ENCODE results near the gene POU2F1.

POU2F1 gene

DNA sequence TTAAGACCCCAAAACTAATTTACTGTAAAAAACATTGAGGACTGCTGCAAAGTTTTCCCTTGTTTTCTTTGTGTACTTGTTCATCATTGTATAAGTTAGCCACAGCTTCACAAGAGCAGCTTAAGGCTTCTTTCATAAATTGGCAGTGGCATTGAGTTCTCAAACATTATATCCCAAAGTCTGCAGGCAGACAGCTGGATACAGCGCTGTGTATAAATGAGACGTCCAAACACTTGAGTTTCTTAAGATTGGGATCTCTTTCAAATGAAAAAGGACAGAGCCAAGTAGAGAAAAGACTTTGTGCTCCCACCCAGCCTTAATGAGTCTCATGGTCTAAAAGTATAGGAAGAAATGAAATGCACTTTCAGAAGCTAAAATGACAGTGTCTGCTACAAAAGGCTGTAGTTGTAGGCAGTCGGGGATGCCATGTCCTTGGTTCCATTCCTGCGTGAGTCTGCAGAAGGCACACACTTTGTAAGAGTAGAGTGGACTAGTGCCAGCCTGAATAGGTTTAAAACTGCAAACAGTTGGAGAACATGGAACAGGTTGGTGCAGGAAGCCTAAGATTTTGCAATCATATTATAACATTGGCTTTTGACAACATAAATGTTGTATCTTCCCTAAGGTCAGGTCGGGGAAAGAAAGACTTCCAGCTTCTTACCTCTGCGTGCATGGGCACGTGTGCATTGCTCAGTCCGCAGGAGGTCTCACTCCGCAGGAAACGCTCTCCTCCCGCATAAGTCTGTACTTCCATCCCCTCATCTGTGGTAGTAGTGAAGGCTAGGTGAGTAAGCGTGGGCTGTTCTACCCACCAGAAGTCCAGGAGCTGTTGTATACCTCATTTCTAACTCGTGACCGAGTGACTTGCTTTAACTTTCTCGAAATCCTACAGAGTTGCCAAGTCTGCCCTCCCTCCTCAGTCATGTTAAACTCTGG, 203.3 kb downstream of the POU2F1 start:
- DNase-seq (ENCODE audit: low read depth), result no peak

DNA sequence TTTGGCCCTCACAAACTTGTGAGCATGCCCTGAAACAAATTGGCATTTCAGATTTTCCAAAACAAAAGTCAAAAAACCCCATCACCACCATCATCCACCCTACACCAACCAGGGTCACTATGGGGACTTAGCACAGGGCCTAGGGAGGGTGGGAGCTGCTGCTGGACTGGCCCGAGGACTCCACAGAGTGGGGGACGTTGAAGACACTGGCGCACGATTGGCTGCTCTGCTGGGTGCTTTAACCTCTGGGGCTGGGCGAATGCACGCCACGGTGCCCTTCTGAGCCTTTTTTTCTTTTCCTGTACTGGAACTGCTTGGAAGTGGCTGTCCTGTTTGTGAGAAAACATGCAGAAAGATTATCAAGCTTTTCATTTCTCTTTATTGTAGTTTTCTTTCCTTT, 204.8 kb downstream of the POU2F1 start:
- no peak for DNase-seq (ENCODE audit: low read depth)

DNA sequence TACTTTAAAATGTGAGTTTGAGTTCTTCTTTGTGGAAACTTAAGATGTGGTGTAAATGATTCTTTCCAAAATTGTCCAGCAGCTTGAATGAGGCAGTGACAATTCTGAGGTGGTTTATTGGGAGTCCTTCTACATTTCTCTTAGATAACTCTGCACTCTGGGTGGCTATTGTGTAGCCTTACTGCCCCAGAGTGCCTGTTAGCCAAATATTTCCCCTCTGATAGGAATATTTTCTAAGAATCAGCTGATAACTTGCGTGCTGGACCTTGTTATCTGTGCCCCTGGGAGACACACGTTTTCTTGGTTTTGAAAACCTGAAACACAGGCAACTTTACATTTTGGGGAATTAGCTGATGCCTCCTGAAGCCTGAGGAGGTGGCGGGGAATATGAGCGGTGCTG, 206.0 kb downstream of the POU2F1 start:
- no peak for DNase-seq (ENCODE audit: low read depth)

DNA sequence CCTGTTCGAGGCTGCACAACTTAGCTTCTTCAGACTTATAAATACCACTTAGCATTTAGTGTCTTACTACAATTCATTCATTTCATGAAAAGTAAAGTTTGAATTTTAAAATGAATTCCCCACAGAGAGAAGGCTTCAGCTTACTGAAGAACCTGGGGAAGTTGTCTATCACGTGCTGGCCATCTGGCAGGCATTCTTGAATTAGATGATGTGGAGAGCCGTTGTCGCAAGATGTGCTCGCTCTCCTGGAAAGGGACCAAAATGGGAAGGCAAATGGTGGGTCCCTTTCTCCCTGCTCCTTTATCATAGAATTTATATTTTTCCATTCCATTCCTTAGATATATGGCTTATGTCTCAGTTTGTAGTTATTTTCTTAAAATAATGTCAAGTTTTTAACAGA, 207.2 kb downstream of the POU2F1 start:
- no peak for DNase-seq (ENCODE audit: low read depth)

DNA sequence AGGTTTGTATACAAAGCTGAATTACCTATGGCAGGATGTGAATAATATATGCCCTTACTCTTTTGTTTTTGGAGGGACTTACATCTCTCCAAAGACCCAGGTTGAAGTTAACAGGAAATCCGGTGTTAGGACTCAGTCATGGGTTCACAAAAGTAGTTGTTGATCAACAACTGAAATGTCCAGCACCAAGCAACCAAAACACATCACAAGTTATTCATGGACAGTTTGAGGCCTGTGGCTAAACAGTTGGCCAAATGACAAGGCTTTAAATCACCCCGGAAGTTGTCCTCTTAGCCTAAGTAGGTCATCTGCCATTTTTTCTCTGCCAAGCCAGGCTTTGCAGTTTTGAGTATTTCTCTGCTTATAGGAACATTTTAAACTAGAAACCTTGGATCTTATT, 207.7 kb downstream of the POU2F1 start:
- DNase-seq (ENCODE audit: low read depth), result no peak

DNA sequence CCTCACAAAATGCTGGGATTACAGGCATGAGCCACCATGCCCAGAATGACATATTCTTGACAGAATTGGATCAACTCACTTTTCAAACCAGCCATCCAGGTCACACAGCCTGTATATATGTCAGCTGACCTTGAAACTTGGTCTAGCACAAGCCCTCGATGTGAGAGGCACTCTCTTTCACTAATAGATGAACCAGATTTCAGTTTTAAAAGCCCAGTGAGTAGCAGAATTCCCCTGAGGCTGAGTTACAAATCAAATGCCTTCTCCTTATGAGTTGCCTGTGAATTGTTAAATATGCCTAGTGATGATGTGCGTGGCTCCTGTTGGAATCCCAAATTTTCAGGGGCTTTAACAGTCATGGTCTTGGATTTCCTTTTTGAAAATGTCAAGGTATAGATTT, 208.9 kb downstream of the POU2F1 start:
- no peak for DNase-seq (ENCODE audit: low read depth)

DNA sequence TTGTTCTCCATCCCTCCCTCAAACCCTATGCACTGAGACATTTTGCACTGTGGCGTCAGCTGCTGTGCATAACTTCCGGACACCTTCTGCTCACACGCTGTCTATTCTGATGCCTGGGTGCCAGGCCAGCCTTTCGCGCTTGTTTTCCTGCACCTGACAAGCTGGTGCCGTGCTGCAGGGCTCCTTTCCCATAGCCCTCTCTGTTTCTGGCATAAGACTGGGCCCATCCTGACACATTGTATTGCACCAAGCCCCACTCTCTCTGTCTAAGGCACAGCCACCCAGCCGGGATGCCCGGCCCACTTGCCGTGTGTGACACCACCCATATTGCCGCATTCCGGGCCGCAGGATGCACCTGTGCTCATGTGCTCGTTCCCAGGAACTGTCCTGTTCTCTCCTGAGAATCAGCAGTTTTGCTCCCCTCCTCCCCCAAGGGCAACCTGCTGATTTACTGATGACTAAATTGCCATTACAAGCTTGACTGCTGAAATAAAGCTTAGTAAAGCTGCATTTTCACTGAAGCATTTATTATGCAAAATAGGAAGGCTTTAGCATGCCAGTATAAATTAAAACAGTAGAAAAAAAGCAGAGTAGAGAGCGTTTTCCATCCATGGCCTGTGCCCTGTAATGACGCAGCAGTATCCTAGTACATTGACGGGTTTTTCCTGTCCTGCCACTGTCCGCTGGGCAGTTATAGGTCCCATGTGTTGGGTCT, 209.6 kb downstream of the POU2F1 start:
- DNase-seq (ENCODE audit: low read depth), result no peak

DNA sequence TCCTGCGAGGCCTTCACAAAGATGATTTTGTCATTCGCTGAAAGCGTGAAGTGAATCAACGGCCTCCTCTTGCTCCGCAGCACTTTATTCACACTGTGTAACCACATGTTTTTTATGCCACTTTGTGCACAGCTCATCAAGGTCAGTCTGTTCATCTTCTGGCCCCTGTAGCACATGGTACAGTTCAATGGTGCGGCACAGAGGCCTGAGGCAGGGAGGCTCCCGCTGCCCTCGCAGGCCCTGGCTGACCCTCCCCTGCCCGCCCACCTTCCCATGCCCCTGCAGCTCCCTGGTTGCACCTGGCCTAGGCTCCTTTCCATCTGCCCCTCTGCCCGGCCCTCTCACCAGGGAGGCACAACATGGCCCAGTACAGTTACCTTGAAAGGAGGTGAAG, 210.2 kb downstream of the POU2F1 start:
- DNase-seq (ENCODE audit: low read depth), result no peak

DNA sequence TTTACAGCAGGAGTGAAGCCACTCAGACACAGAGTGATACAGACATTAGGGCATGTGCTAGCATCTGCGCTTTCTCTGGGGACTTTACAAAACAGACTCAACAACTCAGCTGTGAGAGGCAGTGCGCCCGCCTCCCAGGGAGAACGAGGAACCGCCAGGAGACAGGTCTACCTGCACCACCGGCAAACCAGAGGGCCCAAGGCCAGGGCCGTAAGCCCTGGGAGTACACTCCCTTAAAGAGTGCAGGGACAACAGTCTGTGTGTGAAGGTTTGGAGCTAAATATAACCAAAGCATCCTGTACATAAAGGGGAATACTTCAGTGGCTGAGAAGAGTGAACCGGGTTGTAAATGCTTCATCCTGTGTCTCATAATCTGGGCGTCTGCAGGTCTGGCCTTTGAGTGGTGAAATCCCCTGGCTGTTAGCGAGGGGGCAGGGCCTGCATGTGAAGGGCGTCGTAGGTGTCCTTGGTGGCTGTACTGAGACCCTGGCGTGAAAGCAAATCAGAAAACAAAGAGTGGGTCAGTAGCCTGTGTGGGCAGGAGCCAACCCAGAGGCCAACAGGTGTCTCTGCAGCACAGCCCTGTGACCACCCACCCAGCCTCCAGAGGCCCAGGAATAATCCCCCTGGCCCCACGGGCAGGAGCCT, 210.7 kb downstream of the POU2F1 start:
- no peak for DNase-seq (ENCODE audit: low read depth)

DNA sequence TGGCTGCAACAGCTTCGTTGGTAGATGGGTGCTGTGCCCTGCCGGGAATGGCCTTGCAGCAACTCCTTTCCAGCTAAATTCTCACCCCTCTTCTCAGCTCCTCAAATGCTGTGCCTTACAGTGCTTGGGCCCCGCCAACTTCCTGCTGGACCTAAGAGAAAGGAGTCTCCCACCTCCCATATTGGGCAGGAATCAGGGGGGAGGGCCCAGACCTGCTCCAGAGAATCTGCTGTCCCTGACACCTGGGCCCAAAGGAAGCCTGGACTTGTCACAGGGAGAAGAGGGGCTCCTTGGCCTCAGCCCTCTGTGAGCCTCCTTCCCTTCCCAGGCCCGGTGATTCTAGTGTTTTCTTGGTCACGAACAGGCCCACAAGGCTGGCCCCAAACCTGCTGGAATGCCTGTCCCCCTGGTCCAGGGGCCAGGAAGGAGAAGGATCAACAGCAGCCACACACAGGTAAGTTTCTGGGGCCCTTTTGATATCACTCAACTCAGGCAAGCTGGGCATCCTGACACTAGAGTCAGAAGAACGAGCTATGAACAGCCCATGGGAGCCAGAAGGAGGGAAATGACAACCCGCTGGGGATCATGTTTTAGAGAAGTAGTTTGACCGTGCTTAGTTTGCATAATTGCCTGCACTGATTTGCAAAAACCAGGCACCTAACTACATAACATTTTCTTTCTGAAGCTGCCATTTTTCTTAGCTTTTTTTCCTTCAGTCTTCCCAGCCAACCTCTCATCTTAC, 211.4 kb downstream of the POU2F1 start:
- no peak for DNase-seq (ENCODE audit: low read depth)

DNA sequence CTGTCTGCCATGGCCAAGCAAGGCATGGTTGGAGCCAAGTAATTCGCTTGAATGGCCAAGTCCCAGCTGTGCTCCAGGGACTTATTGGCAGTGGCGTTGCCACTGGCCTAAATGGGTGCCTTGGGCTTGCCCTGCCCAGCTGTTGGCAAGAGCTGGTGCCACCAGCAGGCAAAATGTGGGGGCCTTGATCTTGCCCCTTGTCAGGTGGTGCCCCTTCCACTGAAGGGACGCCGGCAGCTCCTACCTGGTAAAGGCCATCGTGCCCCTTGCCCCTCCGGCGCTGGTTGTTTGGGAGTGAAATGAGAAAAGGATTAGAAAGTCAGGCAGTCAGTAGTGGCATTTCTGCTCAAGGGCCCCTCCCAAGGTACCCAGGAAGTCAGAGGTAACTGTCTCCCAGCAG, 212.1 kb downstream of the POU2F1 start:
- no peak for DNase-seq (ENCODE audit: low read depth)

DNA sequence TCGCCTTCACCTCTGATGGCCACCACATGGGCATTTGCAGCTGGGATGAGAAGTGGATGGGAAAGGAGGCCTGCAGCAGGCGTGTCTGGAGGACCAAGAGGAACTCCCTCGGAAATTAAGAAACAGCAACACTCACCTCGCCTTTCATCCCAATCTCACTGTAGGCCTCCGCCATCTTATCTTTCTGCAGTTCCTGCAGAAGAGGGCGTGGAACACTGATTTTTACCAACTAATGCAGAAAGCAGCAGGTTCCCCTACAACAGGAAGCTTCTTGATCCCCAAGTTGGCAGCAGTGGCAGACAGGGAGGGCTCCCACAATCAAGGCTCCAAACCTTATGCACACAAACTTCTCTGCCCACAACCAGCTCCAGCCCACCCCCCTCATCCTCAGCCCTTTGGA, 213.2 kb downstream of the POU2F1 start:
- no peak for DNase-seq (ENCODE audit: low read depth)

DNA sequence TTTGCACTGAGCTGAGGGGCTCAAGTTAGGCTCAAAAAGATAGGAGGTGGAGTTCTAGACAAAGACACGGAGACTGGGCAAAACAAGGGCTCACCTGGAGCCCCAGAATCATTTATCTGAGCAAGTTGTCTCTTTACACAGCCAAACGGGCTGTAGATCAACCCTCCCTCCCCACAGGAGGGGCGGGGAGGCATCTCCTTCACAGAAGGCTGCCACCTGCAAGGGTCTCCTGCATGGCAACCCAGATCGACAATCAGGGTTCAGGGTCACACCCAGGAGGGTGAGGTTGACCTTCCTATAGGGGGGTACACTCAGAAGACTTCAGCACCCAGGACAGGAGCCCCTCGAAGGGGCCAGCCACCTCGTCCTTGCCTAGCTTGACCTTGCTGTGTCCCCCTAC, 213.6 kb downstream of the POU2F1 start:
- DNase-seq (ENCODE audit: low read depth), result no peak

DNA sequence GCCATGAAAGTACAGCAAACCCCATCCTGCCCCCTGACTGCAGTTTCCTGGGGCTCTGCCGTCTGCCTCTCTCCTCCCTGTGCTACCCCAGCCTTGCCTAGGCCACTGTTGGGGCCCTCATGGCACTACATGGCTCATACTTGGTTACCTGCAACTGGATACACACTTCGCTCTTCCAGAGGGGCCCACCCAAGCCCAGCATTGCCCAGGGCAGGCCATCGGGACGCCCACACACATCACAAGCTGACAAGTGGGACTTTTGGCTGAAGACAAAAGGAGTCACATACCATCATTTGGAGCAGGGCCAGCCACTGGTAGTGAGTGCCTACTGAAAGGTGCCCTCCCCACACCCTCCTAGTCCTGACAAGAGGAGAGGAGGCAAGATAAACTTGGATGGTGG, 214.8 kb downstream of the POU2F1 start:
- no peak for DNase-seq (ENCODE audit: low read depth)

DNA sequence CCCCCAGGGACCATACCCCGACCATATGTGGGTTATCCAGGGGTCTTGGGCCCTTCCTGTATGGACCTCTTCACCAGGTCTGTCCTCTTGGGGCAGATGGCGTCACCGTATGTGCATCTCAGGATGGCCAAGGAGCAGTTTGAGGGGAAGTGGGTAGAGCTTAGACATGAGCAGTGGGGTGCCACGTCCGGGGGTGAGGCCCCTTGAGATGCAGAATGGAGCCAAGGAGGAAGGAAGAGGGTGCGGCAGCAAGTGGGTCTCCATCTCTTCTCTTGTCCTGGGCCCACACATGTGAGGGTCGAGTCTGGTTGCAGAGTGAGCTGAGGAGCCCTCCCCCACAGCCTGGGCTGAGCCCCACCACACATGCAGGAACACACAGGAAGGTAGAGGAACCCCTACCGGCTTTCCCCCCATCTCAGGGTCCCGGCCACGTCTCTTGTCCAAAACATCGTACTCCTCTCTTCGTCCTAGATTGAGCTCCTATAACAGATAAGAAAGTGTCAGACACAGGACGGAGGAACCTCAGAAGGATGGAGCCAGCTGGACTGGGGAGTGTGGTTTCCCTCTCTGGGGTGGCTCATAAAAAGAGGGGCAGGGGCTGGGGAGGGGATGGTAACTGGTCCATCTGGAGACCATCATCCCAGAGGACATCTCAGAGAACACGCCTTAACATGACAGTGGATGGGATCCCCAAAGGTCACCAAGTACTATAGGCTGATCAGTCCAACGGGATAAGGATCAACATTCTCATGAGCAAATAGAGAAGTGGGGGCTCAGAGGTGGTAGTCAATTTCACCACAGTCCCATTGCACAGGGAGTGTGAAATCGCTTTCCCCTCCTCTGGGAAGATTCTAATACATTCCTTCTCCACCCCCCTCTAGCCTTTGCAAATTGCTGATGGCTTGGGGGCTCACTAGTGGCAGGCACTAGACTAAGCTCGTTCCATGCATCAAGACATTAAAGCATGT, 217.8 kb downstream of the POU2F1 start:
- no peak for DNase-seq (ENCODE audit: low read depth)

DNA sequence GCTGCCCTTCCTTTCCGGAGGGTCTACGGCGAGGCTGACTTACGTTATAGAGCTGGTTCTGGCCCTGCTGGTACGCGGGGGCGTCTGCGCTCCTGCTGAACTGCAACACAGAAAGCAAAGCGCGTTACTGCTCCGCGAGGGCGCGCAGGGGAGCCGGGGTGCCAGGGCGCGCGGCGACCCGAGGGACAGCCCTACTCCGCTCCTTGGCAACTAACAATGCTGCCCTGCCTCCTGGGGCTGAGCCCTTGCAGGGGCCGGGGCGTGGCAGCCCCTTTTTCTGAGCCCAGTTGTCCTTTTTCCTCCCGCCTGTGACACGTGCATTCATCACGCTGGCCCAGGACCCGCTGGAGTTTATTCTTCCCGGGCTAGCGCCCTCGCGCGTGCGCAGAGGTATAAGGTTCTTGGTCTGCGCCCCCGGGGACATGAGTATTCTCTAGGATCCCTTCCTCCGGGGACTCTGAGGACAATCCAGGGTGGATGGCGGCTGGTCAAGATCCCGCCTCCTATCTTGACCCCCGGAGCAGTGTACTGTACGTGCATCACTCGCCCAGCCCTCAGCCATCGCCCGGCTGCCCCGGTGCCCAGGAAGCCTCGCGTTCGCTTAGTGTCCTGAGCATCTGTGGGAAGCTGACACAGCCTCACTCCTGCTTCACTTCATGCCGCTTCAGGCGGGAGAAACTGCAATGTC, 218.8 kb downstream of the POU2F1 start:
- DNase-seq (ENCODE audit: low read depth), result no peak

DNA sequence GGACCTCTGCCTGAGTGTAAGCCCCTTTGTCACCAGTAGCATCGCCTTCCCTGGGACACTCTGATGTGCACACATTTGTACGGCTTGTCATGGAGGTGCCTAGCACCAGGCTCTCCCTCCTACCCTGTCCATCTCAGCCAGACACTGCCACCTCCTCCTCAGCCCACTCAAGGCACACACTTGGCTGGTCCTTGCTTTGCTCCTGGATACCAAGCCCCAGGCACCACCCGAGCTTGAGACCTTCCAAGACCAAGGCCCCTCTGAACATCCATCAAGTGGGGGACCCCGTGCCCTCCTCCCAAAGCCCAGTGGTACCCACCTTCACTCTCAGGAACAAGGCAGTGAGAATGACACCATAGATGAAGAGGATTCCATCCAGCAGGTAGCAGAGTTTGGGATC, 219.7 kb downstream of the POU2F1 start:
- DNase-seq (ENCODE audit: low read depth), result no peak

DNA sequence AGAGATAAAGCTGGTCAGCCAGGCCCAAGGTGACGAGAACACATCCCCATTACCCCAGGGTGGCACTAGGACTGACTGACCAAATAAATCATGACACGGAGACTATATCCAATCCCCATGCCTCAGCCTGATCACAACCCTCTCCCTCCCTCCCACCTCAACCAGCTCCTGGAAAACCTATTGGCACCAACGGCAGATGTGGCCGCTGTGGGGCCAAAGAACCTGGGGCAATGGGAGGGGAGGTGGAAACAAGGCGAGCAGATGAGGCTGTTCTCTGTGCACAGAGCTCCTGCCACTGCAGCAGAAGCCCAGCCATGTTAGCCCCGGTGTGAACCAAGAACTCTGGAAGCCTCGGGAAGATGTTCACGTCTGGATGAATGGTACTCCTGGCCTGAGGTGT, 220.1 kb downstream of the POU2F1 start:
- no peak for DNase-seq (ENCODE audit: low read depth)

DNA sequence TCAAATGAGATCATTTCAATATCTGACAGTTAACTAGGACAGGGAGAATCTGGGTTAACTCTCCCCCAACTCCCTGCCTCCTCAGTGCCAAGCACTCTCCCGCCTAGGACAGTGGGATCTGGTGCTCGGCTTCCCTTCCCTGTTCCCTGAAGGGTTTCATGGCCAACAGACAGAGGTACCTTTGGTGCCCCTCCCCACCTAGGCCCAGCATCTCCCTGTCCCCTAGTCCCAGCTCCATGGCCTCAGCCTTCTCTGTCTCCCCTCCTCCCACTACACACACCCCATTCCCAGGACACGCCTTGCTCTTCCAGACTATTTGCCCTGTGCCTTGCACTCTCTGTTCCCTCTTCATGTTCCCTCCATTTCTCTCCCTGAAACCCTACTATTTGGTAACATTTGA, 220.5 kb downstream of the POU2F1 start:
- no peak for DNase-seq (ENCODE audit: low read depth)

DNA sequence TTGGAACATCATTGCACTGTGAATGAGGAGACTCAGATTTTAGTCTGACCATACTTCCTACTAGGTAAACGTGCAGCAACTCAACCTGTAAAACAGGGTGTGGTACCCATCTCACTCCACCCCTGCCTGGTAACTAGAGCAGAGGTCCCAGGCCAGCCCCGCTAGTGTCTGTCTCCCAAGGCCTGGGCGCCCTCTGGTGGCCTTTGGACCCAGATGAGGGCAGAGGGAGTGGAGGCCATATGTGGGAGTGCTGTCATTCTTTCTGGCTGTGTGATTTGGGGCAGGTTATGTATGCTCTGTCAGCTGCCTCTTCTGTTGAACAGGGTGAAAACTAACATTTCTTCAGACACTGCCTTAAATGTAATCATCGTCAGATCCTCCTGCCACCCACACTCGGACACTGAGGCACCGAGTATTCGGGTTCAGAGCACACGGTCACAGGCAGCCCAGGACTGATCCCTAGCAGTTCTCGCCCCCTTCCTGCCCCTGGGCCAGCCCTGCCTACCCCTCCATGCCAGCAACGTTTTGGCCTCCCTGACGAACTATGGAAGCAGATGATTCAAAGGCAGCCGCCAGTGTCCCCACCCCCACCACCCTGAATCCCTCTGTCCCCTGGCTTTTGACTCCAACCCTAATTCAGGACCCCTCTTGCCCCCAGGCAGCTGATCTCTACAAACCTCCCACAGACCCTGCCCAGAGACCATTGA, 221.6 kb downstream of the POU2F1 start:
- DNase-seq (ENCODE audit: low read depth), result peak; percentile 15
